Measurements from ENCODE around the gene N4BP2. TPM values are rescaled to one million over a fixed set of nuclear protein-coding genes. Genes with fewer than 3 reads are reported as not detected.

Gene N4BP2
- total RNA-seq, 1 experiment from 2014 or later: 6.5 TPM

DNA sequence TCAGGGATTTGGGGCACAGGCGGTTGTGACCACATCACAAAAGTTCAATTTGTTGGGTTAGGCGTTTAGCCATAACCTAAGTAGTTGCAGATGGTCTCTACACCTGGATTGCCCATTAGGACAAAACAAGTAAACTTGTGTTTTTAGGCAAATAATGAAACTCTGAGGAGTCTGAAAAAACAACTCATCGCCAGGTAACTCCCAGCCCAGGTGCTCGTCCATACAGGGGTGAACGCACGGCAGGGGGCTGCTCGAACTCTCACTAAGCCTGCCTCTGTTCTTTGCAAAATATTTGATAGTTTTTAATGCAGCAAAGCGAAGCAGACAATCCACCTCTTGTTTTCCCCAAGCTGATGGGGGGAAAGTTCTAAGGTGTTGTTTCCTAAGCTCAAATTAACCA, 139.6 kb downstream of the N4BP2 start:
- no peak for DNase-seq (ENCODE audit: low read depth, low spot score)
- in situ Hi-C loops (cut with HindIII; ENCODE audit: low pct_unique_long_range_greater_than_20kb, low sequenced_read_pairs): no loop called here

DNA sequence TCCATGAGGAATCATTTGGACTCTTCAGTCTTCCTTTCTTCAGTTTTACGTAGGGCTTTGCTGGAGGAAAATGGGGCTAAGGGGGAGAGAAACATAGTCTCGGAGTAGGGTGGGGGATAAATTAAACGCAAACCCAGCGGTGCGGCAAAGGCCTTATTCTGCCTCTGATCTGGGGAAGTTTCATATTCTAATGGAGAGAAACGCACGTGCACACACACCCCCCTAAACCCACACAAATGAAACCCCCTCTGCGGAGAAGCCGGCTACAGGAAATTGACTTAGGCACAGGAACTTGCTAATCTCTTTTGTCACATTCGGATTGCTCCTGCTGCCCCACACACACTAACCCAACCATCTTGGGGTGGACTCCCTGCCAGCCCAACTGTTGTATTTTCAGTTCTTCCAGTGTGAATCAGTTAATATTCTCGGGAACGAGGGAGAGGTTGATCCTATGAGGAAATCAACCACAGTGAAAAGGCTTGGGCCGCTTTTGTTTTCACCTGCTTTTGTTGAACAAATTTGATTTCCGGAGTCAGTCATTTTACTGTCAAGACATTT, 140.2 kb downstream of the N4BP2 start, which contains the start of gene RHOH:
Gene RHOH, plus strand, starts transcription at position 308 of the 558 bp plus-strand sequence. CDS start 46,356 bp downstream, outside the sequence.
- in situ Hi-C loops (cut with HindIII; ENCODE audit: low pct_unique_long_range_greater_than_20kb, low sequenced_read_pairs): no loop called here
- no peak for DNase-seq (ENCODE audit: low read depth, low spot score)

DNA sequence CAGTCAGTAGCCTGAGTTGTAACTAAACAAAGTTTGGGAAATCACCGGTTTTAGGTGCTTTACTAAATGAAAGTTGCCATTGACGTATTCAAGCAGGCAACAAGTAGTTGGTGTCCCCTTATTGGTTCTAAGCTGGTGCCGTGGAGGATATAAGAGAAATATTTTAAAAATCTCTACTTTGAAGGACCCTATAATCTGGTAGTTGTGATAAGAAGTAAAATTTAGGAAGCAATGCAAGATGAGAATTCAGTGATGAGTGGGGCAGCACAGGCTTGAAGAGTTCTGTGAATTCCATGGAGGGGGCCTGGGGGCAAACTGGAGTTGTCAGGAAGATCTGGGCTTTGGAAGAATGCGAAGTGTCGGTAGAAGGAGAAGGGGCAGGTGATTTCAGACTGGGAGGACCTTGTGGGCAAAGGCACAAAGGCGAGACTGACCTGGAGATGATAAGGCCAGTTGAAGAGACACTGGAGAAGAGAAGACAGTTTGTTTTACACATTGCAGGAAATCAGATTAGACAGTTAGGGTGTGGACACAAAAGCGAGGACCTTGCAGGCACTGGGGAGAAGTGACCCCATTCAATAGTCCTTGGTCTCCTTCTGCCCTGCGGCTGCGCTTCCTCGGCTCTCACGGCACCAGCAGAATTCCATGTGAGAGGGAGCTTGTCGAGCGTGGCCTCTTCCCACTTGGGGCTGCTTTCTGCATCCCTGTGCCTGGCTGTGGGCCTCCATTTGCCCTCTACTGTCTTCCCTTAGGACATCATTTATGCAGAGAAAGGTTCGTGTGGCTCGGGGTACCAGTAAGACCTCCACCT, 141.4 kb downstream of the N4BP2 start:
- DNase-seq (ENCODE audit: low read depth, low spot score): no peak
- in situ Hi-C loops (cut with HindIII; ENCODE audit: low pct_unique_long_range_greater_than_20kb, low sequenced_read_pairs): no loop called here

DNA sequence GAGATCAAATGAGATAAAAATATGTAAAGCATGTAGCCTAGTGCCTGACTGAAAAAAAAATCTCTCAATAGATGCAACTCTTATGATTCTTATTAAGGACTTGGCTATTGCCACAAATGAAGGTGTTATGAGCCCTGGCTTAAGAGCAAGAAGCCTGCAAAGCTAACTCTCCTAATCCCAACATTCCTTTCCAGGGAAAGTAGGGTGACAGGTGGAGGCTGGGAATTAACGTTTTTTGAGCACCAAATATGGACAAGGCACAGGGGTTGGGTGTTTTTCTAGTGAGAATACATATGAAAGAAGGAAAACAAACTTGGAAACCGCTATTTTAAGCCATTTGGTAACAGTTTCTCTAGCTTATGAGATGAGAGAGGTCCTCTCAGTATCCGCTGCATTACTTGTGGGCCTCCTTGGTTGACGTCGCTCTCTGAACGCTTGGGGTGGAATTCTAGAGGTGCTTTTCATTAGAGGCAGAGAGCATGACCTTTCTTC, 142.6 kb downstream of the N4BP2 start:
- in situ Hi-C loops (cut with HindIII; ENCODE audit: low pct_unique_long_range_greater_than_20kb, low sequenced_read_pairs): no loop called here
- DNase-seq (ENCODE audit: low read depth, low spot score): no peak

DNA sequence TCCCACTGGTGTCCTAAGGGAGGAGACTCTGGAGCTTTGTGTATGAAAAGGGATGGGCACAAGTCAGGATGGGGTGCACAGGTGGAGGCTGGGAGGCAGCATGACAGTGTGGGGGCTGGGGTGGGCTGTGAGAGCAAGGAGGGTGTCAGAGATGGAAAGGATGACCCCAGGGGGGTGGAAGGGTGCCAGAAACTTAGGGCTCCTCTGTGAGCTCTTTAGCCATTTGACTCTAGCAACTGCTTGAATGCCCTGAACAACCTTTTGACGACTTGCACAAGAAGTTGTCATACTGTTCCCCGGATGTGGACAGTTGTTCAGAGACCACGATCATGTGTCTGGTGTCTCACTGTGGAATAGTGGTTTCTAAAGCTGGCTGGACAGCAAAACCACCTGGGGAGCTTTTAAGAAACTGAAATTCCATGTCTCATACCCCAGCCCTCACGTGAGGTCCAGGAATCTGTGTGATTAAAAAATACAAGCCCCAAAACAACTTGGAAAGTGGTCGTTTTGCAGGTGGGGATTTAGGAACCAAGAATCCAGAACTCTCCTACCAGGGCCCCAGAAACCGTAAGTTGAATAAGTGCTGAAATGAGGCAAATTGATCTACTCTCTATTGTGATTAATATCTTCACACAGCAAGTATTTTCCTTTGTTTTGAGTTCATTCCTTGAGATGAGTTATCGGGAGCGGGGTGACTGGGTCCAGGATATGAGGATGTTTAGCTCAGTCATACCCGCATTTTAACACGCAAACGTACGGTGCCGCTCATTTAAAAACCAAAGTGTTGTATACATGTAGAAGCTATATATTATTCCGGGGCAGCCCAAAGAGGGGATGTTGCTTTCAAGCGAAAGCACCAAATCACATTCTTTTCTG, 143.6 kb downstream of the N4BP2 start:
- DNase-seq (ENCODE audit: low read depth, low spot score): no peak
- in situ Hi-C loops (cut with HindIII; ENCODE audit: low pct_unique_long_range_greater_than_20kb, low sequenced_read_pairs): no loop called here

DNA sequence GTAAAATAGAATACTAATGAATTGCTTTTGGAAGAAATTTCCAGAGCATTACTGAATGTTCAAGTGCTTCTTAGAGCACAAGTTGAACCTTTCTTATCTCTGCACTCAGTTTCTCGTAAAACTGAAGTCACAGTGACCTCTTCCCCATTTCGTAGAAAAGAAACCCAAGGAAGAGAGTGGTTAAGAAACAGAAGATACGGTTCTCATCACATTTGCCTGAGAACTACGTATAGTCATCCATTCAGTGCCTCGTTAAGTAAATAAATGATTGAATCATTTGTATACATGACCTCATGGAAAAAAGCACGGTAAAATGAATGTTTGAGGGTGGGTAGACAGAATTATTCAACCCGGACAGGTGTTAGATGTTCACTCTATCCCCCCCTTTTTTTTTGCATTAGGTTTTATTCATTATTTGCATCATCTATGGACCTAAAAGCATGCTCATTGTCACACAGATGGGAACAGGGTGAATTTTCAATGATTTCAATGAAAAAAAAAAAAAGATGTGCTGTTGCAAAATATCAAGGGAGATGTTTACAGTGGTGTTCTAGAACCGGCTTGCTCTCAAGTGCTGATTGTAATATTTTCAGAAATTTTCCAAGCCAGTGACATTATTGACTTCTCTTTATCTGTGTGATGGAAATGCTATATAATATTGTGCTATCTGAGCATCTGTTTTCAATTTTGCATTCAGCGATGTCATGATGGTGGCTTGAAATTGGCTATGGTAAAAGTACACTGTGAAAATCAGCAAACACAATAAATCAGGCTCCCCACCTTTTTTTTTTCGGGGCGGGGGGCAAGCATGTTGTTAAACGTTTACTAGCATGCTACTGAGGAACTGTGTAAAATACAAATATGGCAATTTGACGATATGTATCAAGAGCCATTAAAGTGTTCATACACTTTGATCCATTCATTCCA, 144.5 kb downstream of the N4BP2 start:
- DNase-seq (ENCODE audit: low read depth, low spot score): no peak
- in situ Hi-C loops (cut with HindIII; ENCODE audit: low pct_unique_long_range_greater_than_20kb, low sequenced_read_pairs): no loop called here

DNA sequence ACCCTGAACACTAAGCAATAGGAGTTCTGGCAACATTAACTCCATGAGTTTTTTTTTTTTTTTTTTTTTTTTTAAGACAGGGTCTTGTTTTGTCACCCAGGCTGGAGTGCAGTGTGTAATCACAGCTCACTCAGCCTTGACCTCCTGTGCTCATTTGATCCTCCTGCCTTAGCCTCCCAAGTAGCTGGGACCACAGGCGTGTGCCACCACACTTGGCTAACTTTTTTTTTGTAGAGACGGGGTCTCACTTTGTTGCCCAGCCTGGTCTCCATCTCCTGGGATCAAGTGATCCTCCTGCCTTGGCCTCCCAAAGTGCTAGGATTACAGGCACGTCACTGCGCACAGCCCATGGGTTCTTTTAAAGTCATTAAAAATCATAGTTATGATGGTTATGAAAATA, 145.2 kb downstream of the N4BP2 start:
- DNase-seq (ENCODE audit: low read depth, low spot score): no peak
- in situ Hi-C loops (cut with HindIII; ENCODE audit: low pct_unique_long_range_greater_than_20kb, low sequenced_read_pairs): no loop called here

DNA sequence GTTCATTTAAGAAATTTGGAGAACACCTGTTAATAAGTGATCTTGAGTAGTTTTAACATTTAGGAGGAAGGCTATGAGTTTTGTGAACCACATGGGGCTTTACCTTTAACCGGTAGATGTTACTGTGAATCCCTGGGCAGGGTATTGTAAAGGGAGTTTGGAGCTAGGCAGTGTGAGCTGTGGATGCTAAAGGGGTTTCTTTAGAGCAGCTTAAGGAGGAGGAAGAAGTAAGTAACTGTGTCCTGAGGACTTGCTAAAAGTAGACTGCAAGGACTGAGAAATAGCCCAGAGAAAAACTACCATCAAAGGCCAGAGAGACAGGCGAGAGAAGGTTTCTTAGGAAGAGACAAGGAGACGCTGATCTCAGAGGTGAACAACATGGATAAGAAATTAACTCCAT, 145.8 kb downstream of the N4BP2 start:
- in situ Hi-C loops (cut with HindIII; ENCODE audit: low pct_unique_long_range_greater_than_20kb, low sequenced_read_pairs): no loop called here
- no peak for DNase-seq (ENCODE audit: low read depth, low spot score)

DNA sequence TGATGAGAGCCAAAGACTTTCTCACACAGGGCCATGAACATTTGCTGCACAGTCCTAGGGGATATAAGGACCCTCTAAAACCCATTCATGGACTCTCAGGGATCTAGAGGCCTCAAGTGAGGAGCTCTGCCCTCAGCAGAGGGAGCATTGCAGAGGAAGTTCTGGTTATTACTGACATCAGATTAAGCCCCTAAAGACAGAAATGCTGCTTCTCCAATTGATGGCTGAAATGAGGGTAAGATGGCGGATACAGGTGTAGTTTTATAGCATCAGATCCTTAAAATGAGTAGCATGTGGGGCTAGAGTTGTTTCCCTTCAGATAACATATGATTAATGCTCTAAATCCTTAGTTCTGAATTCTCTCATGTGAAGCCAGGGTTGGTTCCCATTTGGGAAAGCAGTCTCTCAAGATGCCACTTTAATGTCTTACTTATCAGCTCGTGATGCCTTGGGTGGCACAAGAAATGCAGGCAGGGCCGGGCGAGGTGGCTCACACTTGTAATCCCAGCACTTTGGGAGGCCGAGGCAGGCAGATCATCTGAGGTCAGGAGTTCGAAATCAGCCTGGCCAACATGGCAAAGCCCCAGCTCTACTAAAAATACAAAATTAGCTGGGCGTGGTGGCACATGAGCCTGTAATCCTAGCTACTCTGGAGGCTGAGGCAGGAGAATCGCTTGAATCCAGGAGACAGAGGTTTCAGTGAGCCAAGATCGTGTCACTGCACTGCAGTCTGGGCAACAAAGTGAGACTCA, 148.0 kb downstream of the N4BP2 start:
- DNase-seq (ENCODE audit: low read depth, low spot score): no peak

DNA sequence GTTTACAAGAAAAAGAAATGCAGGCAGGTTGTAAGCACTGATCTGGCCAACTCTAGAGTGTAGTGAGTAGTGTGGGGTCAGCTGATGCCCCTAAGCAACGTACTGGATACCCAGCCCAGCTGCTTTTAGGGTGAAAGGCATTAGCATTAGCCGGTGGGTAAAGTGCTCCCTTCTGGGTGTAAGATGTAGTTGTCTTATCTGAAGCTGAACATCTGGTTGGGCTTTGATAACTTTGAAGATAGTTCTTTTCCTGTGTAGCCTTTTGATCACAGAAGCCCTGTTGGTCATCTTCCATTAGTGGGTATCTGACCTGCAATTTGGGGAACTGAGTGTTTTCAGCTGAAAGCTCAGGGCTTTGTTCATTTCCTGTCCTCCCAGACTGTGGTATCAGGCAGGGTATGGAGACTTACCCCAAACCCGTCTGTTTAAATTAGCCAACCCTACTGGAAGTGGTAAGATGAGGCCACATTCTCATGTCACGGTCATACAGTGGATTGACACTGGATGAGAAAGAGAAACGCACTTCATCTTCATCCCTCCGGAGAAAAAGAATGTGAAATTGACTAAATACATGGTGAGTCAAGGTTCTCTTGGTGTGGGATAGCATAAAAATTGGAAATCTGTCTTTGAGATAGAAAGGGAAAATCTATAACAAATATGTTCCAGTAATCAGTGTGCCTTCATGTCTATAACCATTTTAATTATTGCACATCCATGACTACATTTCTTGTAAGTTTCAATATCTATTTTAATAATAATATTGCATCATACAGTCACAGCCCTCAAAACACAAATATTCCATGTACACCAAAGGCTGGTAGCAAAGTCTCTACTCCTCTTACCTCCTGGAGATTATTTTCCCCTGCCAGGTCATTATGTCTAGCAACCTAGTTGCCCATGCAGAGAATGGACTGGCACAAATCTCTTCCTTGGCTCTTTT, 148.9 kb downstream of the N4BP2 start:
- no peak for DNase-seq (ENCODE audit: low read depth, low spot score)
- in situ Hi-C loops (cut with HindIII; ENCODE audit: low pct_unique_long_range_greater_than_20kb, low sequenced_read_pairs): no loop called here

More for the DNA sequence above, 148.0 kb downstream of the N4BP2 start:
- in situ Hi-C loops (cut with HindIII; ENCODE audit: low pct_unique_long_range_greater_than_20kb, low sequenced_read_pairs): no loop called here

DNA sequence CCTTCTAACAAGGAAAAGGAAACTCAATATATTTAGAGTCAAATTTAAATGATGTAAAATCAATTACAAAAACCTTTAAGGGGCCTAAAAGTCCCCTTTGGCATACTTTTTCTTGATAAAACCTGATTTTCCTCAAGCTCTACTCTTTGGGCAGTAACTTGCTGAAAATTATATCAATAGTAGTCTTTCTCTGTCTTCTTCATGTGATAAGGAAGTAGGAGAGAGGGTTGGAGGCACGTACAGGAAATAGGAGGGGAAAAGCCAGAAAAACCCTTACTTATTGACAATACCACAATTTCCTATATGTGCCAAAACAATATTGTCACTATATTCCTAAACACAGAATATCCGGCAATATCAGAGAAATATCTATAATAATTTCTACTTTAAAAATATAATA, 149.8 kb downstream of the N4BP2 start:
- DNase-seq (ENCODE audit: low read depth, low spot score): no peak
- in situ Hi-C loops (cut with HindIII; ENCODE audit: low pct_unique_long_range_greater_than_20kb, low sequenced_read_pairs): no loop called here

Small RNA genes lying within 50 kb of the gene (small RNA-seq; reads per million reads assigned to genes)
- gene AC095057.1 (0 reads per million in 2 experiments), gene RF00432 (0 reads per million in 2 experiments), gene RNU6-1112P (0 reads per million in 2 experiments)

Other genes starting within 250 kb of the N4BP2 start
- 49.7 and 53.7 TPM in 2 replicates for gene PDS5A, start 78.9 kb upstream of the N4BP2 start, total RNA-seq (2014; rRNA removed; shearing (Covaris generic))
- gene RHOH, start 140.2 kb downstream of the N4BP2 start, total RNA-seq (2014; rRNA removed; shearing (Covaris generic)): not detected in 2 replicates

All from SK-MEL-5 (cell line).